GM23338 (cell line): ENCODE measurements around the gene NARS2. TPM values are rescaled to one million over a fixed set of nuclear protein-coding genes. Genes with fewer than 3 reads are reported as not detected.

ENCODE experiments used
- ATAC-seq: fragments of 200-7000 bp; cut with Tn5 transposase; 3 replicates; pipeline ENCODE4 v1.9.1; 2020
- DNase-seq: peaks from one replicate; pipeline ENCODE4 v3.0.0-alpha.2; 2015; ENCODE audit warnings: low spot score
- H2AFZ ChIP-seq: fragments of 200-600 bp; sonication (generic); 2 replicates; pipeline ENCODE4 v1.8.0; 2016; ENCODE audit warnings: antibody characterized with exemption, mild to moderate bottlenecking, moderate library complexity
- H3F3A ChIP-seq: fragments of 200-600 bp; sonication (generic); replicated peaks from 2 replicates; pipeline ENCODE4 v1.8.0; 2017; ENCODE audit warnings: antibody characterized with exemption, mixed run types, low read depth
- H3K27ac ChIP-seq: fragments of 200-600 bp; sonication (generic); 2 replicates; pipeline ENCODE4 v1.6.1; 2016; ENCODE audit warnings: low read depth
- H3K27me3 ChIP-seq: fragments of 200-600 bp; sonication (generic); 2 replicates; pipeline ENCODE4 v1.8.0; 2016; ENCODE audit warnings: mild to moderate bottlenecking, mixed run types, moderate library complexity; ENCODE audit not compliant: insufficient read depth
- H3K36me3 ChIP-seq: fragments of 200-600 bp; sonication (generic); 2 replicates; pipeline ENCODE4 v1.8.0; 2016; ENCODE audit warnings: mild to moderate bottlenecking; ENCODE audit not compliant: insufficient read depth
- H3K4me1 ChIP-seq: fragments of 200-600 bp; sonication (generic); 2 replicates; pipeline ENCODE4 v1.8.0; 2016; ENCODE audit warnings: mild to moderate bottlenecking, moderate library complexity; ENCODE audit not compliant: insufficient read depth
- H3K4me2 ChIP-seq: fragments of 200-600 bp; sonication (generic); 2 replicates; pipeline ENCODE4 v1.7.1; 2017; ENCODE audit warnings: mixed run types
- H3K4me3 ChIP-seq: fragments of 200-600 bp; sonication (generic); 2 replicates; pipeline ENCODE4 v1.6.1; 2016; ENCODE audit warnings: mixed run types
- H3K79me2 ChIP-seq: fragments of 200-600 bp; sonication (generic); replicated peaks from 2 replicates; pipeline ENCODE4 v1.8.0; 2017; ENCODE audit warnings: mild to moderate bottlenecking; ENCODE audit not compliant: insufficient read depth
- H3K9me2 ChIP-seq: fragments of 200-600 bp; sonication (generic); 2 replicates; pipeline ENCODE4 v1.8.0; 2017; ENCODE audit not compliant: insufficient read depth
- H4K20me1 ChIP-seq: fragments of 200-600 bp; sonication (generic); replicated peaks from 2 replicates; pipeline ENCODE4 v1.8.0; 2017; ENCODE audit warnings: mild to moderate bottlenecking; ENCODE audit not compliant: insufficient read depth
- H3K27ac Mint-ChIP-seq: 2 replicates; pipeline ENCODE4 v1.8.0; 2020; ENCODE audit warnings: inconsistent platforms, mild to moderate bottlenecking, moderate library complexity, mixed read lengths
- H3K27me3 Mint-ChIP-seq: 3 replicates; pipeline ENCODE4 v1.8.0; 2022; ENCODE audit warnings: low read depth, mild to moderate bottlenecking, moderate library complexity, mixed read lengths, inconsistent platforms; ENCODE audit not compliant: insufficient read depth, poor library complexity
- H3K36me3 Mint-ChIP-seq: 3 replicates; pipeline ENCODE4 v1.8.0; 2021; ENCODE audit warnings: low read depth, mild to moderate bottlenecking, inconsistent platforms, moderate library complexity, mixed read lengths
- H3K4me1 Mint-ChIP-seq: 3 replicates; pipeline ENCODE4 v1.8.0; 2020; ENCODE audit warnings: mild to moderate bottlenecking, inconsistent platforms, mixed read lengths
- H3K4me3 Mint-ChIP-seq: 3 replicates; pipeline ENCODE4 v1.8.0; 2021; ENCODE audit warnings: moderate library complexity, mild to moderate bottlenecking, inconsistent platforms, mixed read lengths
- H3K9me3 Mint-ChIP-seq: 3 replicates; pipeline ENCODE4 v1.8.0; 2020; ENCODE audit warnings: moderate library complexity, mild to moderate bottlenecking, inconsistent platforms, mixed read lengths
- CREB1 ChIP-seq: fragments of 250-450 bp; sonication (Bioruptor Pico); IDR thresholded peaks from 2 replicates; pipeline ENCODE4 v1.5.0; 2020; ENCODE audit warnings: low read depth, mild to moderate bottlenecking, moderate library complexity
- CTCF ChIP-seq, 2 experiments: fragments of 200-600 bp in 1 of 2; sonication (generic) in 1 of 2; conservative IDR thresholded peaks; 2 replicates each; pipeline versions ENCODE4 v1.5.1 to v1.6.1; 2016 to 2017; ENCODE audit warnings: antibody characterized with exemption in 2 of 2, low read depth in 2 of 2, mild to moderate bottlenecking in 2 of 2, moderate library complexity in 1 of 2
- EZH2 ChIP-seq: fragments of 200-600 bp; sonication (generic); IDR thresholded peaks from one replicate; pipeline ENCODE4 v1.8.0; 2017; ENCODE audit warnings: antibody characterized with exemption, mild to moderate bottlenecking, low read depth; ENCODE audit not compliant: unreplicated experiment
- EZH2phosphoT487 ChIP-seq: fragments of 200-600 bp; sonication (generic); IDR thresholded peaks from one replicate; pipeline ENCODE4 v1.8.1; 2018; ENCODE audit warnings: antibody characterized with exemption; ENCODE audit not compliant: unreplicated experiment
- JUNB ChIP-seq: IDR thresholded peaks from one replicate; pipeline ENCODE4 v1.6.1; 2016; ENCODE audit warnings: antibody characterized with exemption; ENCODE audit not compliant: unreplicated experiment
- NANOG ChIP-seq: IDR thresholded peaks from 2 replicates; pipeline ENCODE4 v1.6.1; 2016; ENCODE audit warnings: antibody characterized with exemption, borderline replicate concordance
- POLR2AphosphoS5 ChIP-seq: IDR thresholded peaks from 2 replicates; pipeline ENCODE4 v1.6.1; 2016; ENCODE audit warnings: antibody characterized with exemption, low read depth
- STAT1 ChIP-seq: IDR thresholded peaks from one replicate; pipeline ENCODE4 v1.6.1; 2016; ENCODE audit warnings: antibody characterized with exemption; ENCODE audit not compliant: unreplicated experiment
- ZNF114 ChIP-seq: fragments of 250-450 bp; sonication (Bioruptor Pico); IDR thresholded peaks from 2 replicates; pipeline ENCODE4 v1.5.0; 2020; ENCODE audit warnings: mild to moderate bottlenecking, moderate library complexity
- ZNF331 ChIP-seq: fragments of 250-450 bp; sonication (Bioruptor Pico); IDR thresholded peaks from 2 replicates; pipeline ENCODE4 v1.5.0; 2020; ENCODE audit warnings: low read depth, mild to moderate bottlenecking, moderate library complexity
- ZNF462 ChIP-seq: fragments of 250-450 bp; sonication (Bioruptor Pico); IDR thresholded peaks from 2 replicates; pipeline ENCODE4 v1.5.0; 2020; ENCODE audit warnings: mild to moderate bottlenecking, moderate library complexity
- polyA plus RNA-seq: library from polyadenylated mRNA; unstranded; fragments of >200 nt; fragmentation: Nextera tagmentation; extraction: Ambion mirVana; gene quantifications from 2 replicates; pipeline ENCODE4 v1.2.1, GENCODE V29; 2016
- total RNA-seq: library from RNA; depleted of rRNA; stranded (reverse); fragments of >200 nt; shearing (Covaris generic); gene quantifications from 2 replicates; pipeline ENCODE4 v1.2.3, GENCODE V29; 2014

The NARS2 gene
- total and polyA plus RNA-seq, 2 experiments from 2014 or later: 45.7 to 62.0 TPM

GRCh38 chr11:78472382-78472781 lies 102.3 kb downstream of the NARS2 start (continued):
- TF ChIP-seq ZNF462 (no peak), STAT1 (no peak), EZH2 (no peak), NANOG (no peak), CTCF (conservative IDR thresholded peaks at IDR 0.05; ENCODE audit: low read depth in 2 of 2) (no peak)

- no peak overlapping the region for H3K27ac ChIP-seq
- H3K79me2 ChIP-seq: no peaks in the 10 kb centered on the region
- Mint-ChIP-seq H3K27ac (no peak overlapping the region), H3K36me3 (peaks cover 23% of the 10 kb centered on the region), H3K4me1 (peaks cover 12% of the 10 kb centered on the region), H3K9me3 (no peaks in the 10 kb centered on the region; the same call in 2 of the 3 replicates), H3K27me3 (no peaks in the 10 kb centered on the region), H3K4me3 (no peak overlapping the region)
- H3F3A ChIP-seq: no peaks in the 10 kb centered on the region
- no peaks in the 10 kb centered on the region; the same call in 1 of the 2 replicates for H3K36me3 ChIP-seq
- H3K4me1 ChIP-seq: 0 out of 2 replicates have a peak, but pooled peaks cover 5% of the 10 kb centered on the region
- no peak for ATAC-seq
- DNase-seq: no peak
- no peaks in the 10 kb centered on the region for H3K27me3 ChIP-seq
- H3K4me2 ChIP-seq: 0 out of 2 replicates have a peak overlapping the region, but pooled peaks have one; percentile 4
- no peaks in the 10 kb centered on the region for H3K9me2 ChIP-seq
- no peak overlapping the region for H3K4me3 ChIP-seq
- no peak overlapping the region for H2AFZ ChIP-seq
- no peaks in the 10 kb centered on the region for H4K20me1 ChIP-seq
- no peak for TF ChIP-seq ZNF331 (CRISPR knock-in tag)
- TF ChIP-seq CREB1: no peak
- TF ChIP-seq CTCF (conservative IDR thresholded peaks at IDR 0.05; ENCODE audit: low read depth in 2 of 2): no peak
- no peak for TF ChIP-seq POLR2AphosphoS5
- no peak for TF ChIP-seq ZNF114
- no peak for TF ChIP-seq EZH2
- no peak for TF ChIP-seq JUNB
- TF ChIP-seq EZH2phosphoT487: no peak
These were observed 103.7 kb downstream of the NARS2 start for GRCh38 chr11:78470861-78471442.
